Activated CD8-positive, alpha-beta memory T cell treated with anti-CD3 and anti-CD28 coated beads, Interleukin-2, amount 10 ng/mL, durations not matched to agents 7 days and 5 days (primary cell): ENCODE results near the gene YPEL2. TPM values are rescaled to one million over a fixed set of nuclear protein-coding genes. Genes with fewer than 3 reads are reported as not detected.

ENCODE experiments used
- ATAC-seq: fragments of 150-1000 bp; cut with Tn5 transposase; one replicate; pipeline ENCODE4 v1.10.0; 2021; ENCODE audit warnings: moderate library complexity
- CTCF ChIA-PET: fragments of 350-600 bp; sonication (Branson Sonifier 250); formaldehyde crosslinking; loops from one replicate; lab custom pipeline; 2021; ENCODE audit warnings: antibody characterized with exemption; lab: Charles Lee
- DNase-seq: peaks from one replicate; pipeline ENCODE4 v3.0.0-alpha.2; 2020
- H3K27ac Mint-ChIP-seq: one replicate; pipeline ENCODE4 v1.8.0; 2021; ENCODE audit warnings: mild to moderate bottlenecking, mixed read lengths
- H3K27me3 Mint-ChIP-seq: one replicate; pipeline ENCODE4 v1.8.0; 2021; ENCODE audit warnings: mixed read lengths
- H3K36me3 Mint-ChIP-seq: one replicate; pipeline ENCODE4 v1.8.0; 2021; ENCODE audit warnings: mild to moderate bottlenecking, mixed read lengths
- H3K4me1 Mint-ChIP-seq: one replicate; pipeline ENCODE4 v1.8.0; 2021; ENCODE audit warnings: mixed read lengths
- H3K4me3 Mint-ChIP-seq: one replicate; pipeline ENCODE4 v1.8.0; 2021; ENCODE audit warnings: mild to moderate bottlenecking, moderate library complexity, mixed read lengths
- H3K9me3 Mint-ChIP-seq: one replicate; pipeline ENCODE4 v1.8.0; 2022; ENCODE audit warnings: low read depth, mixed read lengths
- total RNA-seq, 2 experiments: library from RNA; stranded (reverse); gene quantifications; one replicate each; pipeline ENCODE4 v1.2.3, GENCODE V29; 2021

The YPEL2 gene
- total RNA-seq, 2 experiments from 2014 or later, result 9.9 to 12.3 TPM

DNA sequence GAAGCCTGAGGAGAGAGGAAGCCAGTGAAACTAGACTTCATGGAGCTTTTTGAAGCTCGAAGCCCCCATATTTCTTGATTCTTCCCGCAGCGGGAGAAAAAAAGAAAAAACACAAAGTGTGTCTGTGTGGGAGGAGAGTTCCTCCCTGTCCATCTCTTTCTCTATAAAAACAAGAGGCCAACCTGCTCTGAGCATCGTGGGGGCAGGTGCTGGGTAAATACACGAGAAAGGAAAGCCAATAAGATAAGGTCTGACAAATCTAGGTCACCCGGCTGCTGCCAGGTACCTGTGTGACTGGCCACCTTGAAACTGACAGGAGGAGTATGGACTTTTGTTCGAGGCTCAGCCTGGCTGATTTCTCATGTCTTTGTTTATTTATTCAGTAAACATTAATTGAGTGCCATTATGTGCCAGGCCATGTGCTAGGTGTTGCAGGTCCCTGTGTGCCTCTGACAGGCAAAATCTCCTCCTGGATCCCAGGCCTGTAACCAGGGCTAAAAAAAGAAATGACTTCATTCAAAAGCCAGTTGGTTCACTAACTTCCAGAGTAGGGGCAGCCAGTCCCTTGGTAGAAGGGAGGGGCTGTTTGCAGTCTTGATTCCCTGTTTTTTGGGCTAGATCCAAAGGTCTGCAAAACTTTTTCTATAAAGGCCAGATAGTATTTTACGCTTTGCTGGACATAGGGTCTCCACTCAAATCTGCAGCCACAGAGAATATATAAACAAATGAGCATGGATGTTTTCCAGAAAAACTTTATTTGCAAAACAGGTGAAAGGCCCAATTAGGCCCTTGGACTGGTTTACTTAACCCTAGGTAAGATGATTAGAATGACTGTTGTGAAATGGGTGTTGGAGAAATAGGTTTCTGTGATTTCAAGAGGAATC, 35.6 kb downstream of the YPEL2 start:
- Mint-ChIP-seq H3K4me1 (peaks cover 64% of the 10 kb centered on the region), H3K4me3 (no peak overlapping the region), H3K36me3 (peaks cover 13% of the 10 kb centered on the region), H3K9me3 (no peaks in the 10 kb centered on the region), H3K27ac (no peak overlapping the region), H3K27me3 (no peaks in the 10 kb centered on the region)
- CTCF ChIA-PET, result interaction anchor here (1.1 to 2.8 kb wide), 4 partner anchors 8 to 73 kb away, joined by 3 to 16 read pairs (median 8); no protein-coding TSS in a partner anchor
- no peak for DNase-seq
- no peak for ATAC-seq

DNA sequence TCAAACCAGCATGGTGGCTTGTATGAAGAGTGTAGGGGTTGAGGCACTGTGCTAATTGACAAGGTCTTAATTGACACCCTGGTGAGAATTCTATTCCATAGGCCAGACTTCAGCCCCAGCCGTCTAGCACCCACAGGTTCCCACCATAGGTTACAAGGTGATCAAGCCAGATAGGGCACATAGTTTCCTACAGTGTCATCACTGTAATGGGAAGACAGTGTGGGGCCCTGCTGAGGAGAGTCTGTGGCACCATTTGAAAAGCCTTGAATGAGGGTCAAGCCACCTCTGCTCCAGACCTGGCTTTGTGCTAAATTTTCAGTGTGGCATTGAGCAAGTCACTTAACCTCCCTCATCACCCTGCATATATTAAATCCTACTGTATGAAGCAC, 36.2 kb downstream of the YPEL2 start:
- no peak overlapping the region for H3K27ac Mint-ChIP-seq
- H3K4me1 Mint-ChIP-seq, result peaks cover 64% of the 10 kb centered on the region
- no peak for ATAC-seq
- H3K4me3 Mint-ChIP-seq, result no peak overlapping the region
- no peaks in the 10 kb centered on the region for H3K9me3 Mint-ChIP-seq
- peaks cover 13% of the 10 kb centered on the region for H3K36me3 Mint-ChIP-seq
- DNase-seq, result no peak
- CTCF ChIA-PET, result interaction anchor here (0.9 kb wide), 1 partner anchor 38 kb away, joined by 3 read pairs; no protein-coding TSS in a partner anchor
- no peaks in the 10 kb centered on the region for H3K27me3 Mint-ChIP-seq

DNA sequence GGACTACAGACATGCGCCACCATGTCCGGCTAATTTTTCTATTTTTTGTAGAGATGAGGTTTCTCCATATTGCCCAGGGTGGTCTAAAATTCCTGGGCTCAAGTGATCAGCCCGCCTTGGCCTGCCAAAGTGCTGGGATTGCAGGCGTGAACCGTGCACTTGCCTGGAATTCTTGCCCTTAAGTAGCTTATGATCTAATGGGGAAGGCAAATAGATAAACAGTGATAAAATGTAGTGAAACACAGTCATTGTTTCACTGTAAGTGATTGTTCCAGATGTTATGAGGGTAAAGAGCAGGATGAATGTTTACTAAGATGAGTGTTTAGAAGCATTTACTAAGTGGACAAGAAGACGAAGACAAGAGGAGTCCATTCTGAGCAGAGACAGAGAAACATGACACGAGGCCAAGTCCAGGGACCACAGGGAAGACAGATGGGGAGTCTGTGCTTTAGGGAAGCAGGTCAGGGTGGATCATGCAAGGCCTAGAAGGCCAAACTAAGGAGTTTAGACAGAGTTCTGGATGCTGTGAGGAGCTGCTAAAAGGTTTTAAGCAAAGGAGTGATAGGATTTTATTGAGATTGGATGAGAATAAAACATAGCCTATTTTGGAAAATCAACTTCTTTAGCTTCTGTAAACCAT, 36.9 kb downstream of the YPEL2 start:
- no peaks in the 10 kb centered on the region for H3K27me3 Mint-ChIP-seq
- no peak for DNase-seq
- ATAC-seq, result no peak
- H3K27ac Mint-ChIP-seq, result no peak overlapping the region
- CTCF ChIA-PET, result interaction anchor here (0.9 kb wide), 1 partner anchor 39 kb away, joined by 3 read pairs; no protein-coding TSS in a partner anchor
- peaks cover 13% of the 10 kb centered on the region for H3K36me3 Mint-ChIP-seq
- no peaks in the 10 kb centered on the region for H3K9me3 Mint-ChIP-seq
- no peak overlapping the region for H3K4me3 Mint-ChIP-seq
- H3K4me1 Mint-ChIP-seq, result peaks cover 67% of the 10 kb centered on the region

DNA sequence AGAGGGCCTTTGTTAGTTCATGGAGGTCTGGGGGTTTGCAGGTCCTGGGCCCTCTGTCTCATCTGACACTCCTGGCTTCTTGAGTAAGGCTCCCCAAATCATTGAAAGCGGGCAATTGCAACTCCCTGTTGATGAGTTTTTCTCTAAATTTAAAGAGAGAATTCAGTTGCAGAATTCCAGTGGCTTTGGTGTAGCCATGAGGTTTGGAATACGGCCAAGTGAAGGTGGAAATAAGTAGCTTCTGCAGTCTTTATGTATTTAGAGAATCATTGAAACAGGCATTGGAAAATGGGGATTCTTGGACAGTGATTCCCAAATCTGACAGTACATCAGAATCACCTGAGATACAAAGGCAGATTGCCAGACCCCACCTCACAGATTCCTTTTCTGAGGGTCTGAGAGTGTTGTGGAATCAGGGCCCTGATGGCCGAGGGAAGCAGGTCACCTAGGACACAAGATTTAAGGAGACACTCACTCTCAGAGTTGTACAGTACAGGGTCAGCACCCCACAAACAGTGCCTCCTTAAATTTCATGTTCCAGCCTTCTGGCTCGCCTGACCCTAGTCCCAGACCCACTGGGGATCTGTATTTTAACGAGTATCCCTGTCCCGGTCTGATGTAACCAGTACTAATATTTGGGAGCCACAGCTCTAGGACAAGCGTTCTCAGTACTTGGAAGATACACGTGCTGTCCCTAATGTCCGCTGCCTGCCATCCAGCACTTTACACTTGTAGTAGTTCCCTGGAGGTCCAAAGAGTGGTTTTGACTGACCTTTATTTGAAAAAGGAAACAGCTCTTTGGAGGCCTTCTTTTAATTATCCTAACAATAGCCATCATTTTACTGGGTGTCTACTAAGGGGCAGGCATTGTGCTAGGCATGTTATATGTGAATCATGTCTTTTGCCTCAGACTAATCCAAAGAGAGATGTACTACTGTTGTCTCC, 37.8 kb downstream of the YPEL2 start:
- no peaks in the 10 kb centered on the region for H3K27me3 Mint-ChIP-seq
- peaks cover 7% of the 10 kb centered on the region for H3K36me3 Mint-ChIP-seq
- H3K4me1 Mint-ChIP-seq, result peaks cover 67% of the 10 kb centered on the region
- H3K4me3 Mint-ChIP-seq, result no peak overlapping the region
- H3K27ac Mint-ChIP-seq, result no peak overlapping the region
- no peaks in the 10 kb centered on the region for H3K9me3 Mint-ChIP-seq
- ATAC-seq, result no peak
- no peak for DNase-seq
- CTCF ChIA-PET, result no interaction called here

DNA sequence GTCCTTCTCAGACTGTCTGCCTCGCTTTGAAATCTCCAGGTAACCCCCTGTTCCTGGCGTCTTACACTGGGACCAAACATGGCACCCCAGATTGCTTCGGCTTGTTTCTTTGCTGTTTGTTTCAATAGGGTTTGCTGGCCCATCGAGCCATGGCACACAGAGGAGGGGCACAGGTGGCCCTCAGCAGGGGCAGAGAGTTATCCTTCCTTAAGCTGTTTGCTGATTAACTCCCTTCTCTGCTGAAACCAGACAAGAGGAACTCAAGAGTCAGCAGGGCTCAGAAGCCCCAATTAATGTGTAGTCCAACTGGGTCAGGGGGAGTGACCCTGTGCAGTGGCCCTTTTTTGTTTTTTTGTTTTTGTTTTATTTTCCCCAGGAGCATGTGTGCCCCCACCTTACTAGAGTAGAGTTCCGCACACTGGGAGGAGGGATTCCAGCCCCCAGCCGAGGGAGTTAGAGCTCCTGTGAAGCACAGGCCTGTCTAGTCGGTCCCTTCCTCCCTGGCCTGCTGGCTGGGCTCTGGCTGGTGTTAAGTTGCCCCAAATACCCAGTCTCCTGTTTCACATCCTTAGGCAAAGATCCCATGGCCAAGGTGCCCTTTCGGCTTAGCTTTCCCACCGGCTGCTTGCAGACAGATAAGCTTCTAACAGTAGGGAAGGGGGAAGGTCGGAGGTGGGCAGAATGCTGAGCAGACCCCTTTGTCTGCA, 39.3 kb downstream of the YPEL2 start:
- no peak for ATAC-seq
- CTCF ChIA-PET, result interaction anchor here (1.1 kb wide), 1 partner anchor 71 kb away, joined by 3 read pairs; no protein-coding TSS in a partner anchor
- Mint-ChIP-seq H3K36me3 (peaks cover 10% of the 10 kb centered on the region), H3K9me3 (no peaks in the 10 kb centered on the region), H3K27me3 (no peaks in the 10 kb centered on the region), H3K4me1 (peaks cover 69% of the 10 kb centered on the region), H3K27ac (no peak overlapping the region), H3K4me3 (no peak overlapping the region)
- no peak for DNase-seq

DNA sequence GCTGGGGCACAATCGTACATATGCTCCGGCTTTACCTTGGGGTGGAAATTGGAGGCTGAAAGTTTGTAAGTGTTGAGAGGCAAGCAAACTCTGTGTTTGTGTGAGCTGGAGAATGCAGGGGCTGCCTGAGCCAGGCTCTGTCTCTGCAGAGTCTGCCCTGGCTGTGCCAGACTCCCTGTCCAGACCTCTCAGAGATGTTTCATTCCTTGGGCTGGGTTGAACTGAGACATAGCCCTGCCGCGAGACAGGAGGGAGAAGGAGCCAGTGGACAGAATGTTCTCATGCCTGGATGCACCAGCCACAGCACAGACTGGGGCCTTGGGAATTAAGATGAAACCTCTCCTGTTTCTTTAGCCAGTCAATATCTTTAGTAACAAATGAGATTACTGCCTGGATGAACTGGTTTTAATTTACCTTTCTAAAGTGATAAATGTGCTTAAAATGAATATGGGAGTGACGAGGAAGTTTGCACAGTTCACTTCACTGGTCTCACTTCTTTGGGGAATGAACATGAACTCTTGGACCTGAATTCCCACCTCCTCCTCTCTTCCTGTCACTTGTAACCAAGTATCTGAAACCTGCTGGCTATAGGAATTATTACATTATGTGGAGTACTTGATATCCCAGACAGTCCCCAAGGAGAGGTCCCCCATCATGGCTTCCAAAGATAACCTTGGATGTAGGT, 40.1 kb downstream of the YPEL2 start:
- Mint-ChIP-seq H3K9me3 (no peaks in the 10 kb centered on the region), H3K27me3 (no peaks in the 10 kb centered on the region), H3K27ac (peak overlapping the region; percentile 64), H3K4me1 (peaks cover 69% of the 10 kb centered on the region), H3K4me3 (no peak overlapping the region), H3K36me3 (peaks cover 10% of the 10 kb centered on the region)
- DNase-seq (no peak), ATAC-seq (no peak)
- CTCF ChIA-PET, result interaction anchor here (1.1 kb wide), 1 partner anchor 70 kb away, joined by 3 read pairs; no protein-coding TSS in a partner anchor

DNA sequence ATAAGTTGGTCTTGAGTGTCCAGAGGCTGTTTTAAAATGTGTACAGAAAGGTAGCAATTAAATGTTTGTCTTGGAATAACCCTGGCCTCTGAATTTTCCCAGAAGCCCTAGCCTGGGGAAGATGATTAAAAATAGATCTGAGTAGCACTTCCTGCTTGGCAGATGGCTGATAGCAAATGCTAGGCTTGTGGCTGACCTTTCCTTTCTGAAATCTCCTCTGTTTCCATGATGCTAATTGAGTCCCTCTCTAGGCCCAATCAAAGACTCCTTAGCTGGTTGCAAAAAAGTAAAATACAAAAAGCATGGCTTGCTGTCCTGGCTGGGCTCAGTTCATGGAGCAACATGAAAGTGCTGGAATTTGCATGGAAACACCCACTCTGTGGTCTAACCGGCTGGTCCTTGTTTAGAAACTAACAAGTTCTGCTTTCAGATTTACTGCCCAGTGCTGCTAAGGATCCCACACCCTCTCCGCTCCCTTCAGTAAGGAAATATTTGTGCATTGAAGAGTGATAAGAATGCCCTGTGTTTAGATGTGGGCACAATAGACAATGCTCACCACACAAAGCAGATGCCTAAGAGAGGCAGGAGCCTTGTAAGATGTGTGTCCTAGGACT, 40.8 kb downstream of the YPEL2 start:
- Mint-ChIP-seq H3K9me3 (no peaks in the 10 kb centered on the region), H3K27ac (peak overlapping the region; percentile 64), H3K27me3 (no peaks in the 10 kb centered on the region), H3K4me3 (no peak overlapping the region), H3K4me1 (peaks cover 64% of the 10 kb centered on the region), H3K36me3 (peaks cover 8% of the 10 kb centered on the region)
- ATAC-seq (peak; percentile 57), DNase-seq (no peak)
- CTCF ChIA-PET, result no interaction called here

DNA sequence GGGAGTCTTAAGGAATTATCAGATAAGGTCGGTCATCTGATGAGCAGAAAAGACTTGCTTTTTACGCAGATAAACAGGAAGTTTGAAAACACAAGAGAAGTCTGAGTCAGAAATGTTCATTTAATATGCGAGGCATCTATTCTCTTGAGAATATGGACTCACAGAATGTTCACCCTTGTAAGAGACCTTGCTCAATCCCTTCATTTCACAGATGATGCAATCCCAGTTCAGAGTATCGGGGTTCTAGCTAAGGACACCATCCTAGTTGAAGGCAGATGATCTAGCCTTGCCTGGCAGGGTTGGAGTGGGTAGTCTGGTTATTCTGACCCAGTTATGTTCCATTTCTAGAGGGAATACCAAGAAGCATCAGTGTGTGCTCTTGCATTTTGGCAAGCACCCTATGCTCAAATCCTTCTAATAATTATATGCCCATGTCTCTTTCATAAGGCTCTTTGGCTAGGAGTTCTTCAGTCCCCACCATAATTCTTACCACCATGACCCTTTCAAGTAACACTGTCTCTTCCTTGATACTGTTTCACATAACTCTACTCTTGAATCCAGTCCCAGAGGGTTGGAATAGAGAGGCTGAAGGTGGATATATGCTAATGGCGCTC, 42.5 kb downstream of the YPEL2 start:
- no peak for DNase-seq
- H3K36me3 Mint-ChIP-seq, result peaks cover 5% of the 10 kb centered on the region
- no peak overlapping the region for H3K4me3 Mint-ChIP-seq
- CTCF ChIA-PET, result interaction anchor here (0.9 to 1.2 kb wide), 2 partner anchors 12 to 66 kb away, joined by 3 read pairs; no protein-coding TSS in a partner anchor
- H3K27me3 Mint-ChIP-seq, result no peaks in the 10 kb centered on the region
- H3K27ac Mint-ChIP-seq, result peak overlapping the region; percentile 83
- no peak for ATAC-seq
- H3K4me1 Mint-ChIP-seq, result peaks cover 61% of the 10 kb centered on the region
- no peaks in the 10 kb centered on the region for H3K9me3 Mint-ChIP-seq

DNA sequence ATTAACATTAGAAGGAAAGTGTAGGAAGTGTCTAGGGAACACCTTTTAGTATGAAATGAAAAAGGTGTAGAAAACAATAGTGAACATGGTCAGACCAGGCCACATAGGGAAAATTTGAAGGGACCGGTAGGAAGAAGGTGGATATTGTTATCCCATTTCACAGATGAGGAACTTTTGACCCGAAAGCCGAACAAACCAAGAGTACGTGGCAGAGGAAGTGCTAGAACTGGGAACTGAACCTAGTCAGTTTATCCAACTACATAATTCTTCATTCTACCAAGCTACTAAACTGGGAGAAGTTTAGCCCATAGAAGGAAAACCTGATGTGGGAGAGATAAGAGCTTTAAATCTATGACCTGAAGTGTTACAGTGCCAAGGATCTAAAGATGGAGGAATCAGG, 43.2 kb downstream of the YPEL2 start:
- no peak overlapping the region for H3K4me3 Mint-ChIP-seq
- CTCF ChIA-PET, result interaction anchor here (0.8 to 1.5 kb wide), 4 partner anchors 8 to 64 kb away, joined by 3 to 5 read pairs (median 4); no protein-coding TSS in a partner anchor
- peaks cover 61% of the 10 kb centered on the region for H3K4me1 Mint-ChIP-seq
- DNase-seq, result no peak
- peak overlapping the region; percentile 83 for H3K27ac Mint-ChIP-seq
- H3K9me3 Mint-ChIP-seq, result no peaks in the 10 kb centered on the region
- H3K27me3 Mint-ChIP-seq, result no peaks in the 10 kb centered on the region
- peaks cover 5% of the 10 kb centered on the region for H3K36me3 Mint-ChIP-seq
- ATAC-seq, result no peak

DNA sequence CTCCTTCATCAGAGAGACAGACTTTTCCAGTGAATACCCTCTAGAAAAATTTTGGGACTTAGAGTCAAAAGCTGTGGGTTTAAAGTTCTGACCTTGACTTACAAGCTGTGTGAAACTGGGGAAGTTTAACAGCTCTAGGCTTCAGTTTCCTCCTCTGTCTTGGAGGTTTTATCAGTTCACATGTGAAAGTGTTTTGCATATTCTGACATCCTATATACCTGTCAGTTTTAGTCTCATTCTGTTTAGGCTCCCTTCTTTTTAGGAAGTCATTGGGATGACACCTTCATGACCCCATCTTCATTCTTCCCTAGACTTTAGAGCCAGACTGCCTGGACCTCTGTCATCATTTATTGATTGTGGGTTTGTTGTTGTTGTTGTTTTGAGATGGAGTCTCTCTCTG, 44.4 kb downstream of the YPEL2 start:
- H3K27me3 Mint-ChIP-seq, result no peaks in the 10 kb centered on the region
- peaks cover 3% of the 10 kb centered on the region for H3K36me3 Mint-ChIP-seq
- H3K4me1 Mint-ChIP-seq, result peaks cover 59% of the 10 kb centered on the region
- no peak for DNase-seq
- no peak overlapping the region for H3K4me3 Mint-ChIP-seq
- no peak overlapping the region for H3K27ac Mint-ChIP-seq
- CTCF ChIA-PET, result interaction anchor here (1.0 to 1.5 kb wide), 4 partner anchors 10 to 46 kb away, joined by 3 to 5 read pairs (median 4); no protein-coding TSS in a partner anchor
- ATAC-seq, result no peak
- no peaks in the 10 kb centered on the region for H3K9me3 Mint-ChIP-seq

DNA sequence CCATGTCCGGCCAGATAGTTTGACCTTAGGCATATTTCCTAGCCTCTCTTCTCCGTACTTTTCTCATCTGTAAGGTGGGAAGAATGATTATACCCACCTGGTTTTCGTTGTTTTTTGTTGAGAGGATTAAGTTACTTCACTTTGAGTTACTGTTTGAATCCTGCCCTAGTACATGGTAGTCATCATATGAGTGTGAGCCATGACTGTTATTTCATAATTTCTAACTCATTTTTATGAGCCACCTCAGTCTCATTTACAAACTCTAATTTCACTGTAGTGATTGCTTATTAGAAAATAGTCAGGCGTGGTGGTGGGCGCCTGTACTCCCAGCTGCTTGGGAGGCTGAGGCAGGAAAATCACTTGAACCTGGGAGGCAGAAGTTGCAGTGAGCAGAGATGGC, 45.1 kb downstream of the YPEL2 start:
- Mint-ChIP-seq H3K4me3 (no peak overlapping the region), H3K4me1 (peaks cover 59% of the 10 kb centered on the region), H3K27me3 (no peaks in the 10 kb centered on the region), H3K9me3 (no peaks in the 10 kb centered on the region), H3K27ac (no peak overlapping the region), H3K36me3 (peaks cover 3% of the 10 kb centered on the region)
- no peak for ATAC-seq
- CTCF ChIA-PET, result interaction anchor here (0.9 kb wide), 1 partner anchor 20 kb away, joined by 4 read pairs; no protein-coding TSS in a partner anchor
- DNase-seq, result no peak
